DOHH2 (cell line): ENCODE measurements around the gene ENDOD1.

Source experiments
- CTCF ChIP-seq: fragments of 200-600 bp; sonication (generic); IDR thresholded peaks from one replicate; pipeline ENCODE4 v1.5.1; 2014; ENCODE audit warnings: antibody characterized with exemption, mild to moderate bottlenecking, low read depth, low read length; ENCODE audit not compliant: poor library complexity, severe bottlenecking
- EZH2phosphoT487 ChIP-seq: fragments of 200-600 bp; sonication (generic); IDR thresholded peaks from 2 replicates; pipeline ENCODE4 v1.6.1; 2017; ENCODE audit warnings: borderline replicate concordance, mild to moderate bottlenecking, antibody characterized with exemption, low read length, moderate library complexity, mixed read lengths

- TF ChIP-seq CTCF (no peak), EZH2phosphoT487 (no peak)
These were observed 10.6 kb downstream of the ENDOD1 start for GRCh38 chr11:95100191-95100648.
